ENCODE results near the gene PCDH15. TPM values are rescaled to one million over a fixed set of nuclear protein-coding genes. Genes with fewer than 3 reads are reported as not detected.
A peak's percentile ranks its signal among the peaks of the same experiment; 100 is the strongest.

Gene PCDH15
- total and polyA plus RNA-seq, 2 experiments from 2014 or later: 0.29 to 0.66 TPM

- H3K79me2 ChIP-seq (replicated peaks; ENCODE audit: insufficient read depth): no peaks in the 10 kb centered on the region
- H3K4me2 ChIP-seq: no peak overlapping the region
- Mint-ChIP-seq H3K27ac (no peak overlapping the region), H3K4me1 (peaks cover 6% of the 10 kb centered on the region; the same call in 1 of the 3 replicates), H3K36me3 (ENCODE audit: low read depth) (peaks cover 23% of the 10 kb centered on the region), H3K9me3 (peaks cover 27% of the 10 kb centered on the region), H3K4me3 (no peak overlapping the region), H3K27me3 (ENCODE audit: insufficient read depth, low read depth, poor library complexity) (no peaks in the 10 kb centered on the region)
- TF ChIP-seq POLR2AphosphoS5 (IDR thresholded peaks at IDR 0.05; ENCODE audit: low read depth): no peak
- TF ChIP-seq EZH2phosphoT487 (IDR thresholded peaks at IDR 0.05; ENCODE audit: unreplicated experiment): no peak
- no peak for TF ChIP-seq ZNF331 (CRISPR knock-in tag; IDR thresholded peaks at IDR 0.05; ENCODE audit: low read depth)
- no peak for TF ChIP-seq EZH2 (IDR thresholded peaks at IDR 0.05; ENCODE audit: low read depth, unreplicated experiment)
- TF ChIP-seq CTCF (conservative IDR thresholded peaks at IDR 0.05; ENCODE audit: low read depth in 2 of 2): peak; percentile 49 to 80
- TF ChIP-seq CREB1 (CRISPR knock-in tag; IDR thresholded peaks at IDR 0.05; ENCODE audit: low read depth): no peak
- H3K36me3 ChIP-seq (ENCODE audit: insufficient read depth): peaks cover under 1% of the 10 kb centered on the region; the same call in 1 of the 2 replicates
- H3K4me3 ChIP-seq: no peak overlapping the region
- H3K27ac ChIP-seq (ENCODE audit: low read depth): no peak overlapping the region
- ATAC-seq (no peak), DNase-seq (ENCODE audit: low spot score) (peak; percentile 36)
- H2AFZ ChIP-seq: no peak overlapping the region
- no peaks in the 10 kb centered on the region for H4K20me1 ChIP-seq (replicated peaks; ENCODE audit: insufficient read depth)
- H3F3A ChIP-seq (replicated peaks; ENCODE audit: low read depth): no peaks in the 10 kb centered on the region
- no peaks in the 10 kb centered on the region for H3K9me2 ChIP-seq (ENCODE audit: insufficient read depth)
- H3K4me1 ChIP-seq (ENCODE audit: insufficient read depth): peaks cover 4% of the 10 kb centered on the region; the same call in 1 of the 2 replicates
- no peaks in the 10 kb centered on the region for H3K27me3 ChIP-seq (ENCODE audit: insufficient read depth)
These were observed 667.8 kb downstream of the PCDH15 start for GRCh38 chr10:54133203-54133602.

- H3K9me2 ChIP-seq (ENCODE audit: insufficient read depth): no peaks in the 10 kb centered on the region
- Mint-ChIP-seq H3K4me3 (no peak overlapping the region), H3K27ac (no peak overlapping the region), H3K4me1 (peaks cover 6% of the 10 kb centered on the region; the same call in 1 of the 3 replicates), H3K27me3 (ENCODE audit: insufficient read depth, low read depth, poor library complexity) (no peaks in the 10 kb centered on the region), H3K9me3 (peaks cover 17% of the 10 kb centered on the region; the same call in 2 of the 3 replicates), H3K36me3 (ENCODE audit: low read depth) (peaks cover 13% of the 10 kb centered on the region; the same call in 2 of the 3 replicates)
- peaks cover 4% of the 10 kb centered on the region; the same call in 1 of the 2 replicates for H3K4me1 ChIP-seq (ENCODE audit: insufficient read depth)
- no peak overlapping the region for H3K4me2 ChIP-seq
- no peaks in the 10 kb centered on the region for H3K36me3 ChIP-seq (ENCODE audit: insufficient read depth)
- no peak overlapping the region for H2AFZ ChIP-seq
- H3F3A ChIP-seq (replicated peaks; ENCODE audit: low read depth): no peaks in the 10 kb centered on the region
- no peak overlapping the region for H3K27ac ChIP-seq (ENCODE audit: low read depth)
- no peaks in the 10 kb centered on the region for H4K20me1 ChIP-seq (replicated peaks; ENCODE audit: insufficient read depth)
- H3K4me3 ChIP-seq: no peak overlapping the region
- H3K79me2 ChIP-seq (replicated peaks; ENCODE audit: insufficient read depth): no peaks in the 10 kb centered on the region
- ATAC-seq (no peak), DNase-seq (ENCODE audit: low spot score) (no peak)
- H3K27me3 ChIP-seq (ENCODE audit: insufficient read depth): no peaks in the 10 kb centered on the region
- TF ChIP-seq CREB1 (CRISPR knock-in tag; IDR thresholded peaks at IDR 0.05; ENCODE audit: low read depth) (no peak), ZNF462 (CRISPR knock-in tag; IDR thresholded peaks at IDR 0.05) (no peak), ZNF331 (CRISPR knock-in tag; IDR thresholded peaks at IDR 0.05; ENCODE audit: low read depth) (no peak), JUNB (IDR thresholded peaks at IDR 0.05; ENCODE audit: unreplicated experiment) (no peak), EZH2 (IDR thresholded peaks at IDR 0.05; ENCODE audit: low read depth, unreplicated experiment) (no peak), CTCF (conservative IDR thresholded peaks at IDR 0.05; ENCODE audit: low read depth in 2 of 2) (no peak), STAT1 (IDR thresholded peaks at IDR 0.05; ENCODE audit: unreplicated experiment) (no peak), POLR2AphosphoS5 (IDR thresholded peaks at IDR 0.05; ENCODE audit: low read depth) (no peak)
These were observed 669.2 kb downstream of the PCDH15 start for GRCh38 chr10:54131833-54132232.
